Activated naive CD4-positive, alpha-beta T cell treated with anti-CD3 and anti-CD28 coated beads, Interleukin-2, amount 50 U/mL, for 24 hours (primary cell): ENCODE measurements around the gene ZNF519.
"Not testable (repeated sequence)": the region's sequence is repeated elsewhere in the genome, so short reads cannot be mapped to it uniquely, and the experiment has no call there.

Experiments
- H3K27ac Mint-ChIP-seq: one replicate; pipeline ENCODE4 v1.8.0; 2021; ENCODE audit warnings: mild to moderate bottlenecking, mixed read lengths
- H3K27me3 Mint-ChIP-seq: one replicate; pipeline ENCODE4 v1.8.0; 2021; ENCODE audit warnings: mixed read lengths
- H3K36me3 Mint-ChIP-seq: one replicate; pipeline ENCODE4 v1.8.0; 2021; ENCODE audit warnings: mixed read lengths
- H3K4me1 Mint-ChIP-seq: one replicate; pipeline ENCODE4 v1.8.0; 2021; ENCODE audit warnings: mixed read lengths
- H3K4me3 Mint-ChIP-seq: one replicate; pipeline ENCODE4 v1.8.0; 2021; ENCODE audit warnings: mild to moderate bottlenecking, mixed read lengths
- H3K9me3 Mint-ChIP-seq: one replicate; pipeline ENCODE4 v1.8.0; 2021; ENCODE audit warnings: mixed read lengths

Gene ZNF519

DNA sequence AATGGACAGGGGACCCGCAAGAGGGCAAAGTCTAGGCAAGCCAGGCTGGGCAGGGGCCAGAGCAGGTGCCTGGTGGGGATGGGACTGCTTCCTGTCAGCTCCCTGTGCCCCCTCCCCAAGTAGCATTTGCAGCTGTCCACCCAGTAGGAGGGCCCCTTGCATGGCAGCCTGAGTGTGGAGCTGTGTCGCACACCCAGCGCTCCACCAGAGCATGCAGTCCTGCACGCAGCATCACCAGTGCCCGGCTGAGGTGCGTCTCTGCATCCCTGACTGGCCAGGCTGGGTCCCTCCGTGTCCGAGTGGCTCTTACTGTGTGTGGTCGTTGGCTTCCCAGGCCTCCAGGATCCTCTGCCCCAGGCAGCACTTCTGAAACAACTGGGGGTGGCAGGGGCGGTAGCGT, 18.5 kb upstream of the ZNF519 start:
- not testable (repeated sequence) for H3K4me3 Mint-ChIP-seq, H3K36me3 Mint-ChIP-seq, H3K9me3 Mint-ChIP-seq, H3K27me3 Mint-ChIP-seq, H3K27ac Mint-ChIP-seq, H3K4me1 Mint-ChIP-seq

DNA sequence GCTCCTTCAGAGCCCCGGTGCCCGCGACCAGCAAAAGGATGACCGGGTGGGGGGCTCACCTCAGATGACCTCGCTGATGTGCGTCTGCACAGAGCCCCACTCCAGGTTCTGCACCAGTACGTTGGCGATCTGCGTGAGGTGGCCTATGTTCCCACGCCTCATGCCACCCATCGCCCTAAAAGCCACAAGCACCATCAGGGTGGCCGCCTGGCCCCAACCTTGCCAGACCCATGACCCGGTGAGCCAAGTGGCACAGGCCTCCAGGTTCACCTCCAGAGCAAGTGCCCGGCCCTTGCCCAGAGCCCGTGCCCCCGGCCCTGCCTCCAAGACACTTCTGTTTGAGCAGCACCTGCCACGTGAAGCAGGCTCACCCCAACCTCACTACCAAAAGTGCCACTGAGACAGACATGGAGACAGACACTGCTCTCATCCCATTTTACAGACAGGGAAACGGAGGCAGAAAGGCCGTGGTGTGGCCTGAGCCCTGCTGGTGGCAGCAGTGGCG, 17.7 kb upstream of the ZNF519 start:
- not testable (repeated sequence) for H3K4me3 Mint-ChIP-seq, H3K27ac Mint-ChIP-seq, H3K36me3 Mint-ChIP-seq, H3K27me3 Mint-ChIP-seq, H3K9me3 Mint-ChIP-seq, H3K4me1 Mint-ChIP-seq

DNA sequence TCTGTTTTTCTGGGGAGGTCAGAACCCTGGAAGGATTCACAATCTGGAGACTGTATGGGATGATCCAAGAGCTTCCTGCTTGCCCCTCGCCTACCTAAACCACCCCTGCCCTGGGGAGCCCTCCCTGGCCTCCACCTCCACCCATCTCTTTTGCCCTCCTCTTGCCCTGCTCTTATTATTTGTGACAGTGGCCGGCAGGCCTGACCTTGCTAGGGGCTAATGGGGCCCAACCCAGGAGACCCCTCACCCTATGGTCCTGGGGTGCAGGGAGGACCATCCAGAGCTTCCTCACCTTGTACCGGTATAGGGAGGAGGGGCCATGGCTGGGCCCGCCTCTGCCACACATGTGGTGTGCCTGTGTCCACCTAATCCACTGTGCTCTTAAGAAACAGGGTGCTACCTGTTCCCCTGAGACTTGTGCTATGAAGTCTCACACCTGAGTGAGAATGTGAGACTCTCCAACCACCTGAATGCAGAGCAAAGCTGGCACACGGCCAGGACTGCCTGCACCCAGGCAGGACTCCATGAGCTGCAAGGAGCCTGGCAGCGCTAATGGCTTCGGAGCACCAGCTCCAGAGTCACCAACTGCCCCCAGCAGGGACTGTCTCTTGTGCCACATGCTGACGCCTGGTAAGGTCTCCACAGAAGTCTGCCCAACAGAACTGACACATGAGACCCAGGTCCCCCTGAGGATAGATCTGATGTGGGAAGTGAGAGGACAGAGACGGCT, 17.1 kb upstream of the ZNF519 start:
- not testable (repeated sequence) for H3K4me3 Mint-ChIP-seq, H3K9me3 Mint-ChIP-seq, H3K27ac Mint-ChIP-seq, H3K4me1 Mint-ChIP-seq, H3K36me3 Mint-ChIP-seq, H3K27me3 Mint-ChIP-seq

DNA sequence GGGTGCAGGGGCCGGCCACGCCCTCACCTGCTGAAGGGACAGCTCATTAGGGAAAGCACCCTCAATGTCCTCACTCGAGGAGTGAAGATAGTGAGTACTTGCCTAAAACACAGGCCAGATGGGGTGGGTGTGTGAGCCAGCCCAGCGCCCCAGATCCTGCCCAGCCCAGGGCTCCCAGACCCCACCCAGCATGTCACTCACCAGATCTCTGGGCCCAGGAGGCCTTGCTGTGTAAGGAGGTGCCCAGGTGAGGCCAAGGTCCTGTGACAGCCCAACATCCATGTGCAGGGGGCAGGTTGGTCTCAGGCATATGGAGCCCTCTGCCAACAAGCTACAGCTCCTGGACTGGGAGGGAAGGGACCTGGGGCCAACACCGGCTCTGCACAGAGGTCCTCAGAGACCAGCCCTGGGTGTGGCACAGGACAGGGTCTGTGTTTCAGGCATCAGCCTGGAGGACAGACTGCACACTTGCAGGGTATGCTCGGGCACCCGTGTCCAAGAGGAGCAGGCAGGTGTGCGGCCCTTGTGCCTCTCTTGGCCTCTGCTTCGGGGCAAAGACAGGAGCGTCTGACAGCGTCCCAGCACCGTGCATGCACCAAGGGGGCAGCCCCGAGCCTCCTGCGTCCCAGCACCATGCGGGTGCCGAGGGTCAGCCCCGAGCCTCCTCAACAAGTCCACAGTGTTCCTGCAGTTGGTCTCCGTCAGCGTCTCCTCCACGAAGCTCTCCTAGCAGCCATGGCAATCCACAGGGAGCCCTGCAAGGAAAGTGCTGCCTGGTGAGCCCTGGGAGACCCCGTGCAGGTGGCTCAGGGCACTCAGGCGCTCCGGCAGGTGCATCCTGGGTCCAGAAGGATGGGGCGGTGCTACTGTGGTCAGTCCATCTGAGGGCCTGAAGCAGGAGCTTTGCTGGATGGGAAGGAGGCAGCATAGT, 16.0 kb upstream of the ZNF519 start:
- not testable (repeated sequence) for H3K4me1 Mint-ChIP-seq, H3K9me3 Mint-ChIP-seq, H3K27me3 Mint-ChIP-seq, H3K36me3 Mint-ChIP-seq, H3K27ac Mint-ChIP-seq, H3K4me3 Mint-ChIP-seq

DNA sequence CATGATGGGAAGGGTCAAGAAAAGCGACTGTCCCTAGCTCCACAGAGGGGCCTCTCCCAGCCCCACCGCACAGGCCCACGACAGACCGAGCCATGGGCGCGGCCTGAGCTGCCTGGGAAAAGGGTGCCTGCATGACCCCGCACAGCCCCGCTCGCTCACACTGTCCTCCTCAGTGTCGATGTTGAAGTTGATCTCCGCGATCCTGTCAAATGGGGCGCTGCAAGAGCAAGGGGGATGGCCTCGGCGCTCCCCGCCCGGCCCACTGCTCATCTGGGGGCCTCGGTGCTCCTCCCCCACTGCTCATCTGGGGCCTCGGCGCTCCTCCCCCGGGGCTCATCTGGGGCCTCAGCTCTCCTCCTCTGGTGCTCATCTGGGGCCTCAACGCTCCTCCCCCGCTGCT, 14.5 kb upstream of the ZNF519 start:
- not testable (repeated sequence) for H3K27ac Mint-ChIP-seq, H3K27me3 Mint-ChIP-seq, H3K9me3 Mint-ChIP-seq, H3K4me3 Mint-ChIP-seq, H3K36me3 Mint-ChIP-seq, H3K4me1 Mint-ChIP-seq

DNA sequence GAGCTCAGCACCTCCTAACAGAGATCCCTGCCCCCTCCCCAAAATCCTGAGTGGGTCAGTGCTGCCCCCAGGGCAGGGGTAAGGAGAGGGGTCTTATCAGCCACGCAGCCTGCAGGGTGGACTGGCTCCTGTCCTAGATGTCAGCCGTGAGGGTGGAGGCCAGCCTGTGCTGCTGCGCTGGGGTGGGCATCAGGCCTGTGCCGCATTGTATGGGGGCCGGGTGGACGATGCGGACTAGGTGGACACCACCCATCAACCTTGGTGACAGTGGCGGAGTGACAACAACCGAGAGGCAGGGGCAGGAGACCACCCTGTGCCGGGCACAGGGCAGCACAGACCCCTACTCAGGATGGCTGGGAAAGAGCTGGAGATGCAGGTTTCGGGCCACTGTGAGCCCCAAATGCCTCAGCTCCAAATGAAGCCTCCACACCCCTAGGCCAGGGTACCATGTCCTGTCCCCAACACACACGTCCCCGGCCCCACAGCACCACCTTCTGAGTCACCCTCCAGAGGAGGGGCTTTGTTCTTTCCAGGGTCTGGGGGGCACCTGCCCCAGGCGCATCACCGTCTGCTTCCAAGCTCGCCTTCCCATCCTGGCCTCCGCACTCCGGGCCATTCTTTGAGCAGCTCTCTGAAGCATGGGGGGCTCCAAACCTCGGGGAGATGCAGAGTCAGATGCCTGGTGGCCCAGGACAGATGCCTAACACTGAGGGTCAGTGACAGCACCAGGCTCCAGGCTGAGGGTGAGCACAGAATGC, 13.5 kb upstream of the ZNF519 start:
- H3K9me3 Mint-ChIP-seq, H3K4me1 Mint-ChIP-seq, H3K27me3 Mint-ChIP-seq, H3K4me3 Mint-ChIP-seq, H3K27ac Mint-ChIP-seq, H3K36me3 Mint-ChIP-seq: not testable (repeated sequence)

DNA sequence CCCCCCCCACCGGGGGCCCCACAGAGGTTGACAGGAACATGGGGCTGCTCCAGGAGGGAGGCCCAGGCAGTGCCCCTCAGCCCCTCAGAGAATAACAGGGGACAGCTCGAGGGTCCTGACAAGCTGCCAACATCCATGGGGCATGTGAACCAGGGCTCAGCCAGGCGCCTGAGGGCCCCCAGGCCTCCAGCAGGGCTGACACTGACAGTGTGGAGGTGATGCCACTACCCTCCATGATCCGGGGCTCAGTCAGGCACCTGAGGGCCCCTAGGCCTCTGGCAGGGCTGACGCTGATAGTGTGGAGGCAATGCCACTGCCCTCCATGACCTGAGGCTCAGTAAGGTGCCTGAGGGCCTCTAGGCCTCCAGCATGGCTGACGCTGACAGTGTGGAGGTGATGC, 12.8 kb upstream of the ZNF519 start:
- H3K4me3 Mint-ChIP-seq, H3K9me3 Mint-ChIP-seq, H3K4me1 Mint-ChIP-seq, H3K36me3 Mint-ChIP-seq, H3K27ac Mint-ChIP-seq, H3K27me3 Mint-ChIP-seq: not testable (repeated sequence)

DNA sequence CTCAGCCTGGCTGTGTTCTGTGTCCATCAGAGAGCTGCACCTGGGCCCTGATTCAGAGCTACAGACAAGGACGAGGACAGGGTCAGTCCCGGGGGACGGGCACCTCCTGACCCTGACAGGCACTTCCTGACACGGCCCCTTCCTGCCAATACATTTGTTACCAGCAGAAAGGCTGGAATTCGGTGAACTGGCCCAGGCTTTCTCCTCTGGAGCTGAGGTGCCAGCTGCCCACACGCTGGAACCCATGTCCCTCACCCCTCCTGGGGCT, 12.3 kb upstream of the ZNF519 start:
- no peaks in the 10 kb centered on the region for H3K4me1 Mint-ChIP-seq
- H3K27ac Mint-ChIP-seq: no peak overlapping the region
- no peaks in the 10 kb centered on the region for H3K27me3 Mint-ChIP-seq
- no peaks in the 10 kb centered on the region for H3K36me3 Mint-ChIP-seq
- no peak overlapping the region for H3K4me3 Mint-ChIP-seq
- H3K9me3 Mint-ChIP-seq: no peaks in the 10 kb centered on the region

DNA sequence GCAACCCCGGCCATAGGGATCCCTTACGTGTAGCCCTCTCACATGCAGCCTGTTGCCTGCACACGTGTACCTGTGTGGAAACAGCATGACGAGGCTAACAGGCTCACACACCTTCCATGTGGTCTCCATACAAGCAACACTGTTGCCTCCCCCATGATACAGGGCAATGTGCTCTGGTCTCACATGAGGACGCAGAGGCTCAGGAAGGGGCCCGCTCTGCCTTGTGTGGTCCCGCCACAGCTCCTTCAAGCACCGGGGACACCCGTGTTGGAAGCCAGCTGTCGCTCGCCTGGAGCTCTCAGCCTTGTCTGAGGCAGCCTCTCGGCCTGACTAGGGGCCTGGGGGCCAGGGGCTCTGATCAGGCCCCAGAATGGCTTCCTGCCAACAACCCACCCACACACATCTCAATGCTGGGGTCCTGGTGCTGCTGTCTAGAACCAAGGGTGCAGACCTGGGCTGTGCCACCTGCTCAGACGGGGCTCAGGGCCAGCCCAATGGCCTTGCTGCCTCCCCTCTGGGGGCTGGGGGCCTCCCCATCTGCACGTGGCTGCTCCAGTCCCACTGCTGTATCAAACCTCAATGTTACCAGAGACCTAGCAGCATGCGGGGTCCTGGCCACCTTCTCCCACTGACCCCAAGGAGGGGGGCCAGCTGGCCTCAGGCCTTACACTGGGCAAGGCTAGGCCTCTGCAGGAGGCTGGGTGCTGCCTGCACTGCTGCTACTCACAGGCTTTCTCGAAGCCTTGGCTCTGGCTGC, 11.8 kb upstream of the ZNF519 start:
- not testable (repeated sequence) for H3K4me1 Mint-ChIP-seq, H3K9me3 Mint-ChIP-seq

DNA sequence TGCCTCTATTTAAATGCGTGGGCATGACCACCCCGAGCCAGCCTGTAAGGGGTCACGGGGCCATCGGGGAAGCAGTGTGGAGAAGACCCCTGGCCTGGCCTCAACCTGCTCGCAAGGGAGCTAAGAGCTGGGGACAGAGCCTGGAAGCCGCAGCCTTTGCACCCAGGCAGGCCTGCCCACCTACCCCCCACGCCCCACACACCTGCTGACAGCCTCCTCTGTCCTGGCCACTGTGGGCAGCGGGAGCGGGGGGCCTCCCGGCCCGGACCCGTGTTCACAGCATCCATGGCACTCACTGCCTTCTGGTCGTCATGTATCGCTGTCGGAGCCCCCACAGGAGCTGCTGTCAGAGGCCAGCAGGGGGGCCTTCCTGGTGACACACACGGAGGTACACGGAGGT, 11.2 kb upstream of the ZNF519 start:
- H3K27ac Mint-ChIP-seq, H3K27me3 Mint-ChIP-seq, H3K9me3 Mint-ChIP-seq, H3K4me1 Mint-ChIP-seq, H3K4me3 Mint-ChIP-seq, H3K36me3 Mint-ChIP-seq: not testable (repeated sequence)

More for the DNA sequence above, 11.8 kb upstream of the ZNF519 start:
- H3K4me3 Mint-ChIP-seq, H3K27me3 Mint-ChIP-seq, H3K27ac Mint-ChIP-seq, H3K36me3 Mint-ChIP-seq: not testable (repeated sequence)

DNA sequence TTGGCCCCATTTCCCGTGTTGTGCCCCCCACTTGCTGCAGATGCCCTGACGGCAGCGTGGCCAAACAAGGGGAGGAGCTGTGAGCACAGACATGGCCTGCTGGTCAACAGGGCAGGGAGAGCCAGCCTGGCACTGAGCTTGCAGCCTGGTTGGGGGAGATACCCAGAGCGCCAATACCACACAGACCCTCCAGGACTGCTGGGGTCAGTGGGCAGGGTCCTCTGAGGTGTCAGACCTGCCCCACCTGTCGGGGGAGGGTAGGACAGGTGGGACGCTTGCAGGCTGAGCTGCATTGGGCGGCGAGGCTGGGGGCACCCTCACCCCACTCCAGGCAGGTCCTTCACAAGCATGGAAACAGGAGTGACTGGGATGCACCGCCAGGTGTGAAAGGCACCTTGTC, 9.9 kb upstream of the ZNF519 start:
- not testable (repeated sequence) for H3K27me3 Mint-ChIP-seq, H3K27ac Mint-ChIP-seq, H3K4me3 Mint-ChIP-seq, H3K4me1 Mint-ChIP-seq, H3K9me3 Mint-ChIP-seq, H3K36me3 Mint-ChIP-seq

DNA sequence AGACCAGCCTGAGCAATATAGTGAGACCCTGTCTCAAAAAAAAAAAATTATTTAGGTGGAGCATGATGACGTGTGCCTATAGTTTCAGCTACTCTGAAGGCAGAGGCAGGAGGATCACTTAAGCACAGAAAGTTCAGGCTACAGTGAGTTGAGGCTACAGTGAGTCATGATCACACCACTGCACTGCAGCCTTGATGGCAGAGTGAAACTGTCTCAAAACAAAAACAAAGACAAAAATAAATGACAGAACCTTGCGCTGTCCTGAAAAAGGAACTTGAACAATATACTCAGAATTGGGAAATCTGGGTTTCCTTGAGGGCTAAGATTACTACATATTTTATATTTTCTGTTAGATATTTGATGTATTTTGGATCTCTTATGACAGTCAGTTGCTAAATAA, 7.3 kb upstream of the ZNF519 start:
- not testable (repeated sequence) for H3K36me3 Mint-ChIP-seq, H3K9me3 Mint-ChIP-seq, H3K27ac Mint-ChIP-seq, H3K27me3 Mint-ChIP-seq, H3K4me1 Mint-ChIP-seq, H3K4me3 Mint-ChIP-seq

DNA sequence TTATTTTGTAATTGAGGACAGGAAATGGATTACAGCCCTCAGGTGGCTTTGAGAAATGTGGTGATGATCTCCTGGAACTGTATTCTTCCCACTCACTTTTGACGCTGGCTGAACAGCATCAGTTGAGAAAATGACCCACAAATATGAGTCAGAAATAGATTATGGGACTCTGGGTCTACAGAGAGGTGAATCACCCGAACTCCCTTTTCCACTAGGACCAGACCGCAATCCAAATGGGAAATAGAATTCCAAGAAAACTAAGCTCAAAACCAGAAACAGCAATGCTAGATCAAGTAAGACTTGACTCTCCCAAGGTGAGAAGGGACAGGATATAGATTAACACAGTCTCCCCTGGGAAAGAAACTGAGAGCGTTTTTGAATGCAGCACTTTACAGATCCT, 5.7 kb upstream of the ZNF519 start:
- not testable (repeated sequence) for H3K4me3 Mint-ChIP-seq, H3K9me3 Mint-ChIP-seq, H3K36me3 Mint-ChIP-seq, H3K4me1 Mint-ChIP-seq, H3K27me3 Mint-ChIP-seq, H3K27ac Mint-ChIP-seq

DNA sequence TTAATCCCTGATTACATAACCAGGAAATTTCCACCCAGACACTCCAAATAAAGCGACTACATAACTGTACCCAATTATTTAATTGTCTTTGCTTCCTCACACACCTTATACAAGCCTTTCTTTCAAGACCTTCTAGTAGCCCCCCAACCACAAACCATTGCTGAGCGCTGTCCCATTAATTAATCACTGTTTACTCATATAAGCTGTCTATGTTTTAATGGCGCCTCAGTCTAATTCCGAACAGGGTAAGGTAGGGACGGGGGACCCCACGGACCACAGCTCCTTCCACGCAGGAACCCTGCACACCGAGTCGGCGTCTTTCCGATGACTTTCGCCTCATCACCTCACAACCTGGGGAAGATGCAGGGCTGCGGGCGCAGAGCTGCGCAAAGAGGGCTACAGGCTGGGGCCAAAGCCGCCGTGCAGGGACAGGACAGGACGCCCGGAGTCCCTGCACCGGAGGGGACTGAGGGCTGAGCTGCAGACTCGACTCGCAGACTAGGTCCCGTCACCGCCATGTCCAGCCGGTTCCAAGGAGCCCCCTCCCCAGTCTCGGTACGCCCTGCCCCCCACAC, 452 bp downstream of the ZNF519 start:
- H3K9me3 Mint-ChIP-seq, H3K27me3 Mint-ChIP-seq, H3K36me3 Mint-ChIP-seq: not testable (repeated sequence)
- H3K4me1 Mint-ChIP-seq: peaks cover 29% of the 10 kb centered on the region
- peak overlapping the region; percentile 93 for H3K4me3 Mint-ChIP-seq
- peak overlapping the region; percentile 79 for H3K27ac Mint-ChIP-seq

DNA sequence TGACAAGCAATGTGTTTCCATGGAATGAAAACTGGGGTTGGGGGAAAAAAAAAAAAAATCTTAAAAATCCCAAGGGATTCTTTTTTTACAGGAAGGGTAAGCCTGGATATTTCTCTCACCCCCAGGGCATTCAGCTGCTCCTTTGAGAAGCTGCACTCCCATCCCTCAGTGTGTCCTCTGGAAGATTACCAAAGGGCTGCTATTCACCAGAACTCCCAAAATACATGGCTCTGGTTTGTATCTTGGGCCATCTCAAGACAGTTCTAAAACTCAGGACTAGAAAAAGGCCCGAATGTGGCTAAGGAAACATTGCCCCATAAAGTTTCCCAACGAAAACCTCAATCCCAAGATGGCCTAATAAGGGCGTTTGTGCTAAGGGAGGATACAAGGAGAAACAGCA, 1.4 kb downstream of the ZNF519 start:
- H3K9me3 Mint-ChIP-seq, H3K27ac Mint-ChIP-seq, H3K27me3 Mint-ChIP-seq, H3K36me3 Mint-ChIP-seq: not testable (repeated sequence)
- Mint-ChIP-seq H3K4me3 (peak overlapping the region; percentile 93), H3K4me1 (peaks cover 29% of the 10 kb centered on the region)
